Adrenal gland (tissue), 12 donors: ENCODE data around the gene IL16. TPM values are rescaled to one million over a fixed set of nuclear protein-coding genes. Genes with fewer than 3 reads are reported as not detected.
A peak's percentile ranks its signal among the peaks of the same experiment; 100 is the strongest.

Source experiments
- DNase-seq, 7 donors: peaks; one replicate each; pipeline ENCODE4 v3.0.0-alpha.2; 2019 to 2020
- H3K27ac ChIP-seq, 5 donors: fragments of 200-600 bp; sonication (generic) in 4 of 5; 1 replicate in 3 of 5; 2 replicates in 2 of 5; pipeline versions ENCODE4 v1.5.1 to v1.8.0; 2016 to 2020; ENCODE audit warnings: mild to moderate bottlenecking in 1 of 5
- H3K27me3 ChIP-seq: fragments of 200-600 bp; 2 replicates; pipeline ENCODE4 v1.8.0; 2021
- H3K36me3 ChIP-seq, 2 donors: fragments of 200-600 bp; replicated peaks in 1 of 2; 1 replicate in 1 of 2; 2 replicates in 1 of 2; pipeline versions ENCODE4 v1.5.1 to v1.8.0; 2018 to 2022
- H3K4me1 ChIP-seq, 2 donors: fragments of 200-600 bp; replicated peaks in 1 of 2; 1 replicate in 1 of 2; 2 replicates in 1 of 2; pipeline versions ENCODE4 v1.5.1 to v1.8.0; 2018 to 2021
- H3K4me3 ChIP-seq, 4 donors: fragments of 200-600 bp; sonication (generic) in 3 of 4; one replicate each; pipeline ENCODE4 v1.5.1; 2016 to 2018
- H3K9me3 ChIP-seq, 3 donors: fragments of 200-600 bp; sonication (generic) in 1 of 3; replicated peaks in 1 of 3; 1 replicate in 2 of 3; 2 replicates in 1 of 3; pipeline versions ENCODE4 v1.5.1 to v1.8.0; 2016 to 2021
- POLR2A ChIP-seq, 2 donors: fragments of 450-650 bp; IDR thresholded peaks; one replicate each; pipeline ENCODE4 v1.6.1; 2017; ENCODE audit warnings: antibody characterized with exemption in 2 of 2, mild to moderate bottlenecking in 2 of 2, moderate library complexity in 1 of 2
- WGBS, 4 donors: extraction: QIAGEN DNeasy Blood & Tissue Kit in 2 of 4; methylation state at CpG; one replicate each; pipeline versions ENCODE4 v1.1.5 to v1.1.7; 2013 to 2017; 5-methylcytosine and 5-hydroxymethylcytosine counted together
- intact Hi-C, 2 donors: fragments of 100-400 bp; cut with DNase I; formaldehyde crosslinking; loops; one replicate each; pipeline versions ENCODE4 v1.14.1 to v1.15.0; 2022 to 2023
- polyA plus RNA-seq, 3 donors: library from polyadenylated mRNA; stranded (reverse); fragments of 200-250 nt in 2 of 3; fragments of 350-450 nt in 1 of 3; fragmentation: Illumina TruSeq in 1 of 3; extraction: RNeasy Lipid Tissue Mini Kit (QIAGEN cat#74804) in 1 of 3; gene quantifications; one replicate each; pipeline ENCODE4 v1.2.3, GENCODE V29; 2013 to 2014
- total RNA-seq, 9 donors: library from RNA; depleted of rRNA in 4 of 9; stranded (reverse); fragments of >200 nt in 4 of 9; fragments of 120-200 nt in 1 of 9; fragmentation: NEBNext Ultra II Directional in 1 of 9; extraction: Animal tissue kit (Norgen Biotek cat#: 25700) in 1 of 9; gene quantifications; one replicate each; pipeline versions ENCODE4 v1.1.0 to v1.2.4, GENCODE V29; 2013 to 2023
- TF ChIP-seq, protein P1 (sequence below), 6 experiments: fragments of 450-650 bp in 4 of 6; fragments of 200-600 bp in 2 of 6; sonication (generic) in 1 of 6; IDR thresholded peaks; 1 replicate in 5 of 6; 2 replicates in 1 of 6; pipeline versions ENCODE4 v1.5.1 to v1.8.0; 2016 to 2021; ENCODE audit warnings: antibody characterized with exemption in 6 of 6, mild to moderate bottlenecking in 2 of 6, moderate library complexity in 1 of 6
- donor health status: healthy with polysubstance abuse.
- donor health status: Bipolar disorder and iron deficiency.
- donor health status: DM: yes; HTN: yes; CAD: no.
- donor health status: DM: no; HTN: no; CAD: no.
- donor health status: DM: no; HTN: no; CAD: no.
- donor health status: DM: yes; HTN: yes; CAD: no.

The IL16 gene
- total and polyA plus RNA-seq, 12 donors, result 2.2 to 16.0 (median 6.3) TPM

DNA sequence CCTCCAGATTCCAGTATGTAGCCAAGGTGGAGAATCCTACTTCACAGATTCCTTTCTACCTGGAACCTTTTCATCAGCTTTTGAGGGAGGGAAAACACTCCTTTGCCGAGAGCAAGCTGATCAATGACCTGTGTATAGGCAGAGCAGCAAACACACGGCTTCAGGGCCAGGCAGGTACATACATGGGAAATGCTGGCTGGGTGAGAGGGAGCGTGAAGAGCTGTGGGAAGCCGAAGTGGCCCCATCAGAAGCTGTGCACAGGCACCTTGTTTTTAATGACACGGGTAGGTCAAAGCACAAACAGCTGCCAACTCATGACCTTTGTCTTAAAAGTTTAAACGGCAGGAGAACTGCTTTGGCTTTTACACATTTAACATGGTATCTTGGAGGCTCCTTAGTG, 101.9 kb downstream of the IL16 start:
- Histone ChIP-seq H3K36me3 (no peaks in the 10 kb centered on the region), H3K4me1 (peaks cover 0 to 24% of the 10 kb centered on the region in 2 donors), H3K27me3 (peaks cover 3% of the 10 kb centered on the region), H3K27ac (no peak overlapping the region), H3K9me3 (no peaks in the 10 kb centered on the region), H3K4me3 (no peak overlapping the region)
- intact Hi-C loops, result no loop called here
- 55 to 79% (median 73%) methylated on average over 6 of the region's 6 CpGs for WGBS, 4 donors
- DNase-seq, result no peak
- TF ChIP-seq, protein P1, sequence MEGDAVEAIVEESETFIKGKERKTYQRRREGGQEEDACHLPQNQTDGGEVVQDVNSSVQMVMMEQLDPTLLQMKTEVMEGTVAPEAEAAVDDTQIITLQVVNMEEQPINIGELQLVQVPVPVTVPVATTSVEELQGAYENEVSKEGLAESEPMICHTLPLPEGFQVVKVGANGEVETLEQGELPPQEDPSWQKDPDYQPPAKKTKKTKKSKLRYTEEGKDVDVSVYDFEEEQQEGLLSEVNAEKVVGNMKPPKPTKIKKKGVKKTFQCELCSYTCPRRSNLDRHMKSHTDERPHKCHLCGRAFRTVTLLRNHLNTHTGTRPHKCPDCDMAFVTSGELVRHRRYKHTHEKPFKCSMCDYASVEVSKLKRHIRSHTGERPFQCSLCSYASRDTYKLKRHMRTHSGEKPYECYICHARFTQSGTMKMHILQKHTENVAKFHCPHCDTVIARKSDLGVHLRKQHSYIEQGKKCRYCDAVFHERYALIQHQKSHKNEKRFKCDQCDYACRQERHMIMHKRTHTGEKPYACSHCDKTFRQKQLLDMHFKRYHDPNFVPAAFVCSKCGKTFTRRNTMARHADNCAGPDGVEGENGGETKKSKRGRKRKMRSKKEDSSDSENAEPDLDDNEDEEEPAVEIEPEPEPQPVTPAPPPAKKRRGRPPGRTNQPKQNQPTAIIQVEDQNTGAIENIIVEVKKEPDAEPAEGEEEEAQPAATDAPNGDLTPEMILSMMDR (IDR thresholded peaks at IDR 0.05), result no peak
- no peak for TF ChIP-seq POLR2A (IDR thresholded peaks at IDR 0.05)

DNA sequence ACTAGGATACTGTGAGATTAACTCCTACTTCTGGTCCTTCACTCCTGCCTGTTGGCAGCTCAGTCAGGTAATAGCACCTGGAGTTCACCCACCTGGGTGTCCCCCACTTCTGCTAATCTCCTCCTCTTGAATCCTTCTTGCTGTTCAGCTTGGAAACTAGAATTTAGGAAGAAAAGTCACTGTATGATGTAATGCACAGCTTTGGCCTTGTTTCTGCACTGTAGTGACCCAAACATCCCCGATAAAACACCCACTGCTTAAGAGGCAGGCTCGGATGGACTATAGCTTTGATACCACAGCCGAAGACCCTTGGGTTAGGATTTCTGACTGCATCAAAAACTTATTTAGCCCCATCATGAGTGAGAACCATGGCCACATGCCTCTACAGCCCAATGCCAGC, 102.5 kb downstream of the IL16 start:
- Histone ChIP-seq H3K27ac (no peak overlapping the region), H3K4me3 (no peak overlapping the region), H3K36me3 (no peaks in the 10 kb centered on the region), H3K4me1 (peaks cover 0 to 29% of the 10 kb centered on the region in 2 donors), H3K9me3 (no peaks in the 10 kb centered on the region), H3K27me3 (peaks cover 3% of the 10 kb centered on the region)
- intact Hi-C loops, result no loop called here
- 68 to 78% (median 72%) methylated on average over 3 of the region's 3 CpGs for WGBS, 4 donors
- no peak for DNase-seq
- no peak for TF ChIP-seq POLR2A (IDR thresholded peaks at IDR 0.05)
- TF ChIP-seq, protein P1 (IDR thresholded peaks at IDR 0.05), result no peak

DNA sequence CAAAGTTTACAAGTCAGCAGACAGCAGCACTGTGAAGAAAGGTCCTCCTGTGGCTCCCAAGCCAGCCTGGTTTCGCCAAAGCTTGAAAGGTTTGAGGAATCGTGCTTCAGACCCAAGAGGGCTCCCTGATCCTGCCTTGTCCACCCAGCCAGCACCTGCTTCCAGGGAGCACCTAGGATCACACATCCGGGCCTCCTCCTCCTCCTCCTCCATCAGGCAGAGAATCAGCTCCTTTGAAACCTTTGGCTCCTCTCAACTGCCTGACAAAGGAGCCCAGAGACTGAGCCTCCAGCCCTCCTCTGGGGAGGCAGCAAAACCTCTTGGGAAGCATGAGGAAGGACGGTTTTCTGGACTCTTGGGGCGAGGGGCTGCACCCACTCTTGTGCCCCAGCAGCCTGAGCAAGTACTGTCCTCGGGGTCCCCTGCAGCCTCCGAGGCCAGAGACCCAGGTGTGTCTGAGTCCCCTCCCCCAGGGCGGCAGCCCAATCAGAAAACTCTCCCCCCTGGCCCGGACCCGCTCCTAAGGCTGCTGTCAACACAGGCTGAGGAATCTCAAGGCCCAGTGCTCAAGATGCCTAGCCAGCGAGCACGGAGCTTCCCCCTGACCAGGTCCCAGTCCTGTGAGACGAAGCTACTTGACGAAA, 103.1 kb downstream of the IL16 start:
- no peaks in the 10 kb centered on the region for H3K36me3 ChIP-seq
- H3K27me3 ChIP-seq, result peaks cover 3% of the 10 kb centered on the region
- WGBS, 4 donors, result 66 to 79% (median 74%) methylated on average over 8 to 14 of the region's 14 CpGs
- H3K4me3 ChIP-seq, result no peak overlapping the region
- intact Hi-C loops, result no loop called here
- no peak overlapping the region for H3K27ac ChIP-seq
- H3K9me3 ChIP-seq, result no peaks in the 10 kb centered on the region
- no peak for TF ChIP-seq POLR2A (IDR thresholded peaks at IDR 0.05)
- TF ChIP-seq, protein P1 (IDR thresholded peaks at IDR 0.05), result no peak
- H3K4me1 ChIP-seq, result peaks cover 0 to 23% of the 10 kb centered on the region in 2 donors
- DNase-seq, result no peak

DNA sequence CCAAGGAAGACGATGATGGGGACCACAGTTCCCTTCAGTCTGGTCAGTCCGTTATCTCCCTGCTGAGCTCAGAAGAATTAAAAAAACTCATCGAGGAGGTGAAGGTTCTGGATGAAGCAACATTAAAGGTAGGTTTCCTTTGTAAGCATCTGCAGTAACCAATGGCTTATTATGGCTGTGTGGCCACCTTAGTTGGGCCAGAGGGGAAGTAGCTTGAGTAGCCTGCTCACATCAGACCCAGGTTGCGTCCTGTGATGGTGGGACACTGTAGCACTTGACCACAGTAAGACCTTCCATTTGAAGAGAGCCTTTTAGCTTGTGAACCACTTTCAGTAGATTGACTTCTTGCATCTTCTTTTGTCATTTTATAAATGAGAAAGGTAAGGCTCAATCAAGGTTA, 104.7 kb downstream of the IL16 start:
- H3K27ac ChIP-seq, result peak overlapping the region in 1 of 5 donors; percentile 34
- TF ChIP-seq, protein P1 (IDR thresholded peaks at IDR 0.05), result no peak
- TF ChIP-seq POLR2A (IDR thresholded peaks at IDR 0.05), result no peak
- DNase-seq, result no peak
- WGBS, 4 donors, result 81 to 88% (median 83%) methylated on average over 4 of the region's 4 CpGs
- intact Hi-C loops, result no loop called here
- no peak overlapping the region for H3K4me3 ChIP-seq
- H3K9me3 ChIP-seq, result no peaks in the 10 kb centered on the region
- peaks cover 3% of the 10 kb centered on the region for H3K27me3 ChIP-seq
- peaks cover 0 to 5% of the 10 kb centered on the region in 2 donors for H3K36me3 ChIP-seq
- H3K4me1 ChIP-seq, result peaks cover 0 to 12% of the 10 kb centered on the region in 2 donors
